NK-92 treated with Interleukin-12 subunit alpha and Interleukin-12 subunit beta, amount 100 ng/mL, for 24 hours (cell line): Measurements from ENCODE around the gene TUT7.
"Not testable (repeated sequence)": the region's sequence is repeated elsewhere in the genome, so short reads cannot be mapped to it uniquely, and the experiment has no call there.

Source experiments
- DNase-seq: peaks from one replicate; lab custom pipeline; 2025; lab: John Stamatoyannopoulos, UW

Gene TUT7

DNA sequence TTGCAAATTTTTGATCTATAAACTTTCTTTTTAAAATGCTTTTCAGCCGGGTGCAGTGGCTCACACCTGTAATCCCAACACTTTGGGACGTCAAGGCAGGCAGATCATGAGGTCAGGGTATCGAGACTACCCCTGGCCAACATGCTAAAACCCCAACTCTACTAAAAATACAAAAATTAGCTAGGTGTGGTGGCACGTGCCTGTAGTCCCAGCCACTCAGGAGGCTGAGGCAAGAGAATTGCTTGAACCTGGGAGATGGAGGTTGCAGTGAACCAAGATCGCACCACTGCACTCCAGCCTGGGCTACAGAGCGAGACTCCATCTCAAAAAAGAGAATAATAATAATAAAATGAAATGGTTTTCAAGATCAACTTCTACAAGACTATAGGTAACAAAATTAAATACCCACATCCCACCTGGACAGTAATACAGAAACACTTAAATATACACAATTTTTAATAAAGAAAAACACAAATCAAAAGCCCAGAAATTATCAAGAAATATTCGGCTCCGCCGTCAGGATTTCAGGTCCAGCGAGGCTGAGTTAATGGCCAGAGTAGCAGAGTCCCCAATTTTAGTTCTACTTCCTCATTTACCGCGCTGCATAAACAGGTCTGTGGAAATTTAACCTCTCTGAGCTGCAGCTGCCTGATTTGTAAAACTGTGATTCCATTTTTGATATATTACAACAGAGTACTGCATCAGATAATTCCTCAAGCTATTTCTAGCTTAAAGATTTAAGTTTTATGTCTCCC is 4.0 kb downstream of the TUT7 start:
- no peak for DNase-seq

DNA sequence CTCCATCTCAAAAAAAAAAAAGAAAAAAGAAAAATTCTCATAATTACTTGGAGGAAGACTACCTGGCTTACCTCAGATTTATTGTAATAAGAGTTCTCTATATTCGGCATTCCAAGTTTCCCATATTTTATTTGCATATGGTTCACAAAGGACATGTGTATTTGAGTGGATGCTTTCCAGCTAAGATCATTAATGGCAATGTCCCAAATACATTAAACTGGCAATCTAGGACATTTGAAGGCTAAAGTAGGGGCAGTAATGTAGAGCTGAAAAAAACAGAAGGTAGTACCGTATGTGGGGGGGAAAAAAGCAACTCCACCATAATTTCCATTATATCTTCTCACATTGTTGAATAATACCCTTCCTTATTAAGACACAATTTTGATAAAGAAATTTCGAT is 4.9 kb downstream of the TUT7 start:
- no peak for DNase-seq

DNA sequence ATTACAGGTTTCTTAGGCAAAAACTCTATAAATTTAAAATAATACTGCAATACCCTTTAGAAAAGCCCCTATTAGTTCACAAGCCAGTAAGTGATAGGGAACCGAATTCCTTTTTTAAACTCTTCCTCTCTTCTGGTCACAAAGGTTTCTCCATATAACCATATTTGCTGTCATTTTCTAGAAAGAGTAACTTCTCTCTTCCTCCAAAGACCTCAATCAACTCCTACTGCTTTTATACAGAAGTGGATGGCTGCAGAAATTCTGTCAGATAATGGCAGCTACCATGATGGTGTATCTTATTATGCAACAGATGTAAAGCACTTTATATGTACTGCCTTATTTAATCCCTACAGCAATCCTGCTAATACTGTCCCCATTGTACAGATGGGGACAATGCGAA is 6.2 kb downstream of the TUT7 start:
- DNase-seq, result no peak

DNA sequence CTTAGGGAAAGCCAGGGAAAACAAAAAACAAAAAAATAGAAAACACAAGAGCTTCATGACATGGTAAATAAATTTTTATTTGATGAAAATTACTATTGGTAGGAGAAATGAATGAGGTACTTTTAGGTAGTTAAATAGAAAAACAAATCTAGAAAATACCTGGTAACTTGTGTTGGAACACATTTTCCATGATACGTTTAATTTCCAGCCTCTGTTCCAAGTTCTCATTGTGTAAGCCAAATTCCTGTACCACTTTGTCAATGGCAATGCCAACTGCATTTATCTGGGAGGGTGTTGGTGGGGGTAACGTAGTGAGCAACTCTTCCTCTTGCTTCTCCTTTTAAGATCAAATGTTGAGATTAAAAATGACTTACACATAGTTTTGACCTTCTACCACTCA is 9.4 kb downstream of the TUT7 start:
- DNase-seq, result no peak

DNA sequence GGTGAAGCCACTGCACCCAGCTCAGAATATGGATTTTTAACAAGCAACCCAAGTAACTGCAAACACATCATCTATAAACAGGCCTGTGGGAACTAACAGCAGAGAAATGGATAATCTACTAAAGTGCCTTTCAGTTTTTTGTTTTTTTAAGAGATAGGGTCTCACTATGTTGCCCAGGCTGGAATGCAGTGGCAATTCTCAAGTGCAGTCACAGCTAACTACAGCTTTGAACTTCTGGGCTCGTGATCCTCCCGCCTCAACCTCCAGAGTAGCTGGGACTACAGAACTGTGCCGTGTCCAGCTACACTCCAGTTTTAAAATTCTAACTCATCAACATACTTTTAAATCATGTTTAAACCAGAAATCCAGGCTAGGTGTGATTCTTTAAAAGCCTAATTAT is 11.9 kb downstream of the TUT7 start:
- DNase-seq, result no peak

DNA sequence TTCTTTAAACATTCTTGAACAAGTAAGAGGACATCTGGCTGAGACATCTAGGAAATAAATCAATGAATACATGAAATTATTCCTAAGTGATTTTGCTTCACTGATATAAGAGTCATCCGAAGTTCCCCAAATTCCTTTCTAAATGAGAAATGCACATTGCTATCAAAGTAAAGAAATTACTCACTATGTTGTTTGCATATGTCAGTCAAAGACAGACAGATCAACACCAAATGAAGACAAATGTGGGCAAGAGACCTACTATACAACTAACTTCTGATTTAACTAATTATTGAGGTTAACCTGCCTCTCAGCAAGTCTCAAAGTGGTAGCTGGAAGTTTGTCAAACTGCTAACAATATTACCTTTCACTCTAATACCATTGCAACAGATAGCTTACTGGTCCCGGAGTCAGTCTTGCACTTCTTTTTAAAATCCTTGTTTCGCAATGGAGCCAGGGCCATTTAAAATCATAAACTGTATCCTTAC is 13.2 kb downstream of the TUT7 start:
- DNase-seq, result no peak

DNA sequence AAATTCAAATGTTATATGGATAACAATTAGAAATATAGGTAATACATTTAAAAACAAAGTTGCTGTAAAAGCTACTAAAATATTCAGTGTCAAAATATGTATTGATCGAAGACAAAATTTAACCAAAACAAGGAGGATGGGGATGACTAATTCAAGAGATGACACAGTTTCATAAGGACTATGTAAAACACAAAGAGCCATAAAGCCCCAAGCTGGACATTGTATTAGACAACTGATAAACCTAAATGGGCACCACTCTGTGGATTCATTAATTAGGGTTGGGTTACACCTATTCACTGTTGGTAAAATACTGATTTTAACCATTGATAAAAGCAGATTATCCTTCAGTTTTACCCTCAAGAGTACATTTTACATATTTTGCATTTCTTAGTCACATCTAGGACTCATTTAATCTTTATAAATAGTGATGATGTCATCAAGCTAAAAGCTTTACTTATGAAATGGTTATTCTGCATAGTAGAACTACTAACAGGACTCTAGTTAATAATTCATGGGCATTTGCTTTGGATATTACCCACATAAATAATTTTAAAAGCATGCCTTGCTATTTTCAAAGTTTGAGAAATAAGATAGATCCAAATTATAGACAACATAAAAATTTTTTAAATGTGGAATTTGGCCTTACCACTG is 13.7 kb downstream of the TUT7 start:
- no peak for DNase-seq

DNA sequence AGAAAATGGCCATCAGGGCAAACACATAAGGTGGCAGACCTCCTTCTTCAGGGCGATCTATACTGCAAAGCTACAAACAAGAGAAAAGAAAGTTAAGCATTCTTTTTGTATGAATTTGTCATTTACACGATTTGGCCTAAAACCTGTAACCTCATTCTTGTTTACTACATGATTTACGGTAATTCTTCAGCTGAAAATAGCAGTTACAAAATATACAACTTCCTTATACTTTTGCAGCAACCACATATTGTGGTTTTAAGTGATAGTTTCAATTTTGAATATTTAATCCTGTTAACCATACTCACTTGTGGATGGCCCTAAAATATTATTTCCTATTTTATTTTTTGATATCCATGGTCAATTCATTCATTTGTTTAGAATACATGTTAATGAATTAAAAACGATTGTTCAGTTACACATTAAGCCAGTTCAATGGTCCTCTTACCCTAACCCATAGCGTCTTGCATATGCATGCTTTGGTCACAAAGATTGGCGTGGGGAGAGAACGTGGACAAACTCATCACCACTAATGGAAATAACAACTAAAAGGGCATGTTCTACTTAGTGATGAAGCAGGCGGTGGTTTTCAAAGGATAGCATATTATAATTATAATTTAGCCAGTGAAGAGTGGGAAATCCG is 16.6 kb downstream of the TUT7 start:
- DNase-seq, result no peak

DNA sequence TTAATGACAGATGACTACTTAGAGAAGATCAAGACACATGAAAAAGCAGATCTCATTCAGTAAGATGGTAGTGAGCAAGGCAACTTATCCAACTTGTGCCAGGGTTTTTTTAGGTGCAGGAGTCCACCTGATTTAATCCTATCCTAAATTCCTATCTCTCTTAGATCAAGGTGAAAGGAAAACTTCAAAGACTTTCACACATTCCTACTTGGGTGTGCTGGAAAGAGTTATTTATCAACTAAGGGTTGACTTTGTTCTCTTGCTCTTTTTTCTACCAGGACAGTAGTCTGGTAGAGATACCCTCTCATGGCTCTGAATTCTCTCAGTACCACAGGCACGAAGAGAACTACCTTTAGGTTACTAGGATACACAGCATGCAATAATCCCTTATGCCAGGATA is 18.2 kb downstream of the TUT7 start:
- DNase-seq, result no peak

DNA sequence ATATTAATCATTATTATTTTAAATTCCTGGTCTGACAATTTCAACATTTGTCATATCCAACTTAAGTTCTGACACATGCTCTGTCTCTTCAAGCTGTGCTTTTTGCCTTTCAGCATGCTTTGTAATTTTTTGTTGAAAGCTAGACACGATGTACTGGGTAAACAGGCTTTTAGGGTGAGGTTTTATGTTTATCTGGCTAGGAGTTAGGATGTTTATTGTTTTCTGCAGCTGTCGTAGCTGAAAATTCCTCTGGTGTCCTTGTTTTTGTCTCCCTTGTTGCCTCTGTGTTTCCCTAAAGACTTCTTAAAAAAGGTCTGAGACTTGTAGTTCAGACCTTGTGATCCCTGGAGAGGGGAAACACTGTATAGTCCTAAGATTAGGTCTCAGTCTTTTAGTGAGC is 20.6 kb downstream of the TUT7 start:
- DNase-seq, result no peak

DNA sequence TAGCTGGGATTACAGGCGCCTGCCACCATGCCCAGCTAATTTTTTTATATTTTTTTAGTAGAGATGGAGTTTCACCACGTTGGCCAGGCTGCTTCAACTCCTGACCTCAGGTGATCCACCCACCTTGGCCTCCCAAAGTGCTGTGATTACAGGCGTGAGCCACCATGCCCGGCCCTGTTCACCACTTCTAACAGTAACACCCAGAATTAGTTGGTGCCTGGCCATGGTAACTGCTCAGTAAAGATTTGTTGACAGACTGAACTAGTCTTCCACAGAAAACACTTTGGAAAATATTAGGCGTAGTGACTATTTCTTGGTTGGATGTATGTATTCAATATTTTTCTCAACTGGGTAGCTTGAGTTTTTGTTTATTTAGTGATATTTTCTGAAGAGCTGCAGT is 24.0 kb downstream of the TUT7 start:
- no peak for DNase-seq

DNA sequence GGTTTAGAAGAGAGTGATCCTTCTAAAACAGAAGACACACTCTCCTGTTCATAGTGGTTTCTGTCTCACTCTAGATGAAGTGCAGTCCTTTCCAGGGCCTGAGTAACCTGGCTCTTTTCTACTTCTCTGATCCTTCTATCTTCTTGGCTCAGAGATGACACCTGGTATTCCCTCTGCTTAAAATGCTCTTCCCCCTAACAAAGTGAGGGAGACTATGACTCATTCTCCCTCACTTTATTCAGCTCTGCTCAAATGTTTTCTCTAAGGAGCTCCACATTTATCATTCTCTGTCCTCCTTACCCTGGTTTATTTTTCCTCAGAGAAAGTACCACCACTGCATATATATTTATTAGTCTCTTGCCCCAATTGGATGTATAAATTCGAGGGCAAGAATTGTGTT is 24.6 kb downstream of the TUT7 start:
- DNase-seq, result no peak

DNA sequence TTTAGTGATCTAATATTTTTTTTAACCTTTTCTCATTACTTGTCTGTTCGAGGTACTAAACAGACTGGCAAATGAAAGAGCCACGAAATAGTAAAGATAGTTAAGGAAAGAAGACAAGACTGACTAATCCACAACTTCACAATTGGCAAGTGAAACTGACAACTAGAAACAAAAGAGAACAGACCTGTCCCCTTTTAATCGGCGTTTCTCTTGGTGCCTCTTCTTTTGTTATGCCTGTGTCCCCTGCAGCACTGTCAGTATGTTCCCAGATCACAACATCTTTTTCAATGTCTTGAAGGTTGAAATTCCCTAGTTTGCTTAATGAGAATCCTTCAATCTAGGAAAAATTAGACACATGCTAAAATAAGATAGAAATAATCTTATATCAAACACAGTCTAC is 26.1 kb downstream of the TUT7 start:
- DNase-seq, result no peak

DNA sequence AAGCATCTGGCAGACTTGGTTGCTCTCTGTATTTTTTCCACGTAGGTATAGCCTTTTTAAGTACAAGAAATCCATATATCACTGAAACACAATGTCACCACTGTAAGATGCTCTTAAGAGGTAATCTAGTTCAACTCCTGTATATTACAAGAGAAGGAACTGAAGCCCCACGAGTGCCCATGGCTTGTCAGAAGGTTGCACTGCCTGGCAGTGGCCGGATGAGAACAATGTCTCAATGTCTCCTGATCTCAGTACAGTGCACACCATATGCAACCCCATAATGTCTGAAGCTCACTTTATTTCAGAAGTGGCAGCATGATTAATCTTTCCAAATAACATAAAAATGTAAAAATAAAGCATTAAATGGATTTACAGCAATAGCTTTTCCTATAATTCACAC is 27.7 kb downstream of the TUT7 start:
- DNase-seq, result no peak

DNA sequence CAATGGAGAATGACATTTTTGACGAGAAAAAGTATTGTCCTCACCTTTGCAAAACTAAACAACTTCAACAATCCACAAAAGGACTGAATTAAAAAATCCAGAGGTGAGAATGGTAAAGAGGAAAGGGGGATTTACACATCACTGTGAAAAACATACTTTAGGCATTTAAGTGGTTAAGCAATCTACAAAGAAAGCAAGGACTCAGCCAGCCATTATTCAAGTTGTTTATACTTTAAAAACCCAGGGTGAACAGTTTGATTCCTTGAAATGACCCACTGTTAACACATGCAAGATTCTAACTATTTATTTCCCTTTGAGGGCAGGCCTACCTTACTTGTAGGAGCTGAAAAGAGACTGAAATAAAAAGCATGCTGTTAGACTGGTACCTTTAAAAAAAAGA is 29.3 kb downstream of the TUT7 start:
- DNase-seq, result no peak

DNA sequence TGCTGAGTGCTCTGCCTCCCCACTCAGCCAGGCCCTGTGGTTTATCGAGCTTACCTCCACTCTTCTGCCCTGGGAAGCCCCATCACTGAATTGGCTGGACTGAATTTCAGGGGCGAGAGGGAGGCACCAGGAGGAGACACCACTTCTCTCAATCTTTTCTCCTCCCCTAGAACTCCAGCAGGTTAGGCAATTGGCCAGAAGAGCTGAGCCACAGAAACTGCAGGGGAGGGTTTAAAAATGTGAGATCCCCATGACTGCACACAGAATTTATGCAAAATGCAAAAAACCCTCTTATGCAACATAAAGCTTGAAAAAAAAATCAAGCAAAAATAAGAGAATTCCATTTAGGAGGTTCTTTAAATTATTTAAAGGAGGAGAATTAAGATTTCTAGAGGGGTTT is 29.9 kb downstream of the TUT7 start:
- no peak for DNase-seq

DNA sequence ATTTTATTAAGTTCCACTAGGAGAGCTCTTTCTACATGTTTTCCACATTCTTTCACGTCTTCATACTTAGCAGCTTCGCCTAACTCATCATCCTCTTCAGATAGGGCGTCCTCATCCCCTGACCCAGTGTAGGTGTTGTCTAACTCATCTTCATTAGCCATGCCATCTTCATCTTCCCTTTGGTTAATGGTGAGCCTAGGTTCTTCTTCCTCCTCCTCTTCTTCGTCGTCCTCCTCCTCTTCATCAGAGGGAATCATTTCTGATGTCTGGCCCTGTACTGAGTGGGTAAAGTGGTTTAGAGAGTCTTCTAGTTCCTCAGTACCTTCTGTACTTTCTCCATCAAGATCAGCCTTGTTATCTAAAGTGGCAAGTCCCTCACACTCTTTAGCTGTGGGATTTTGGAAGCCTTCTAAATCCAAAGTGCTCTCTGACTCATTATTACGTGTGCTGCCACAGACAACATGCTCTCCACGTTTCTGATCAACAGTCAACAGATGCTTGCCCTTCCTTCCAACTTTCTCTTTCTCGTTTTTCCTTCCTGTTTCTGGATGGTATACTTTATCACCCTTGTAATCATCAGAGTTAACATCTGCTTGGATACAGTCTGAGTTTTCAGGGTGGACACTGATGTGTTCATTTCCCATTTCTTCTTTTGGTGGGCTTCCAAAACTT is 31.1 kb downstream of the TUT7 start:
- DNase-seq, result no peak

DNA sequence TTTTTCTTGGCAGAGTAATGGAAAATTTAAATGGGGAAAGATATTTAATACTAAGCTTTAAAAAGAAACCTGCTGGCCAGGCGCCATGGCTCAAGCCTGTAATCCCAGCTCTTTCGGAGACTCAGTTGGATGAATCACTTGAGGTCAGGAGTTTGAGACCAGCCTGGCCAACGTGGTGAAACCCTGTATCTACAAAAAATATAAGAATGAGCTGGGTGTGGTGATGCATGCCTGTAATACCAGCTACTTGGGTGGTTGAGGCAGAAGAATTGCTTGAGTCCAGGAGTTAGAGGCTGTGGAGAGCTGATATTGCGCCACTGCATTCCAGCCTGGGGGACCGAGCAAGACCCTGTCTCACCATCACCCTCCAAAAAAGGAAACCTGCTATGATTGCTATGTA is 32.8 kb downstream of the TUT7 start:
- DNase-seq, result no peak

DNA sequence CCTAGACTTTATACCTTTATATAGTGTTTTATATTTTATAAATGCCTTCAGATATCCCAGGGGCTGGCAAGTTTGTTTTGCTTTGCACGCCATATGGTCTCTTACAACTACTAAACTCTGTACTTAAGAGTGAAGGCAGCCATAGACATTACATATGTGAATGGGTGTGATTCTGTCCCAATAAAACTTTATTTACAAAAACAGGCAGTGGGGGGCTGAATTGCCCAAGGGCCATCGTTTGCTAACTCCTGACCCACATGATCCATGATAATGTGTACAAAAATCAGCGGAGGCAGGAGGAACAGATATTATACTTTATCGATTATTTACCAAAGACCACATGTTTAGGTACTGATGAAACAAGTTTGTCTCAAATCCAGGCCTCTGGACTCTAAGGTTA is 36.0 kb downstream of the TUT7 start:
- no peak for DNase-seq

DNA sequence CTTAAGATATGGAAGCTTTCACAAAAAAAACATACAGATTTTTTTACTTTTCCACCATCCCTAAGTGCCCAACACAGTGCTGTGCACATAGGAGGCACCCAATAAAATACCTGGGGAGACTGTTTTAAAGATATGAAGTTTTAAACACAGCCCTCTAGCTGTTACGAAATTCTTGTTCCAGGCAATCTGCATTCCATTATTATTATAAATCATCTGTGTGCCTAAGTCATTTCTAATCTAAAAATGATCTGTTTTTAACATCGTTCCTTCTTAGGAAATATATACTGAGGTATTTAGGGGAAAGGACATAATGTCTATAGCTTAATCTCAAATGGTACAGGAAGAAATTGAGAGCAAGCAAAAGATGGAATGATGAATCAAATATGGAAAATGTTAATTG is 39.1 kb downstream of the TUT7 start:
- DNase-seq, result no peak

DNA sequence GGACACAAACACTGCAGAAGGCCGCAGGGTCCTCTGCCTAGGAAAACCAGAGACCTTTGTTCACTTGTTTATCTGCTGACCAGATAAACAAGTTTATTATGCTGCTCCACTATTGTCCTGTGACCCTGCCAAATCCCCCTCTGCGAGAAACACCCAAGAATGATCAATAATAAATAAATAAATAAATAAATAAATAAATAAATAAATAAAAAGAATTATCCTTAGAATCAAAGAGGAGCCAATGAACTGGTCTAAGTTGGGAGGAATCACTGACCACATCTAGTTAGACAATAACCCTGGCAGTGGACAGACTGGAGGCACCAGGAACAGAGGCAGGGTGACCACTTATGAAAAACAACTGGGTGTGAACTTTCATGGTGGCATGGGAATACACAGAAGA is 41.3 kb downstream of the TUT7 start:
- DNase-seq, result not testable (repeated sequence)

DNA sequence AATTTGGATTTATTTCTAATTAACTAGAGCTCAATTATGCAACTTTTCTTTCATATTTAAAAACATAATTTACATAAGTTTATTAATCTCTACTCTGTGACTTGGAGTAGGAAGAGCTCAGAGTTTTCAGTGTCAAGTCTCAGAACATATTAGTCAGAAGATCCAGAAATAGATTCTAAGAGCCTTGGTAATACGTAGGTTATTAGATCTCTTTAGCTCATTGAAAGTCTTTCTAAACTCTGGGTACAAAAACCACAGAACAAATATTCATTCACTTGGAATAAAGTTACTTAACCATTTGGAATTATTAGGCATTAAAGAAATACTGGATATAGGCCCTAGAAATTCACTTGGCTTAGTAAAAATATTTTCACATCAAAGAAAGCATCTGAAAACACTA is 45.5 kb downstream of the TUT7 start:
- no peak for DNase-seq

DNA sequence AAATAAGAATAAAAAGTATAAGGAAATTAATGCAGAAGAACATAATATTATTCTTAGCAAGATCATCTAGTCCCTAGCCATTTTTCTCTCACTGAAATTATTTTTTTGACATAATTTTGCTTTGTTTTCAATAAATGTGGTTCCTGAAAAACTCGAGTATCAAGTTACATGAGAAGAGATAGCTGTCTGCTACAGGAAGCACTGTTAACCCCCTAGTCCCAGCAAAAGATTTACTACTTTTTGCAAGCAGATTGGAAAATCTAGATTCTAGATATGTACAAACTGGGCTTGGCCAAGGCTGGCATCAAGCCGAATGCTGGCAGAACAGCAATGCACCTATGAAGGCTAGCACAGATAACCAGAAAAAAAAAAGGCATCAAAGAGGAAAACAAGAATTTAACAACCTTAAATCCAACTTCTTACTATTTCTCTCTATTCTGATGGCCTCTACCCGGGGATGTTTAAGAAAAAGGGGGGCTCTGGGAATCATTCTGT is 49.9 kb downstream of the TUT7 start:
- DNase-seq, result no peak
